M059J (cell line): ENCODE data around the gene CACNA1D. TPM values are rescaled to one million over a fixed set of nuclear protein-coding genes. Genes with fewer than 3 reads are reported as not detected.

Experiments
- DNase-seq: peaks from one replicate; pipeline ENCODE4 v3.0.0-alpha.2; 2012; ENCODE audit warnings: low read depth
- total RNA-seq: library from RNA; depleted of rRNA; stranded (reverse); fragments of >200 nt; shearing (Covaris generic); gene quantifications from 2 replicates; pipeline ENCODE4 v1.2.3, GENCODE V29; 2014; rRNA removed

CACNA1D gene
- total RNA-seq, 1 experiment from 2014 or later: not detected

DNA sequence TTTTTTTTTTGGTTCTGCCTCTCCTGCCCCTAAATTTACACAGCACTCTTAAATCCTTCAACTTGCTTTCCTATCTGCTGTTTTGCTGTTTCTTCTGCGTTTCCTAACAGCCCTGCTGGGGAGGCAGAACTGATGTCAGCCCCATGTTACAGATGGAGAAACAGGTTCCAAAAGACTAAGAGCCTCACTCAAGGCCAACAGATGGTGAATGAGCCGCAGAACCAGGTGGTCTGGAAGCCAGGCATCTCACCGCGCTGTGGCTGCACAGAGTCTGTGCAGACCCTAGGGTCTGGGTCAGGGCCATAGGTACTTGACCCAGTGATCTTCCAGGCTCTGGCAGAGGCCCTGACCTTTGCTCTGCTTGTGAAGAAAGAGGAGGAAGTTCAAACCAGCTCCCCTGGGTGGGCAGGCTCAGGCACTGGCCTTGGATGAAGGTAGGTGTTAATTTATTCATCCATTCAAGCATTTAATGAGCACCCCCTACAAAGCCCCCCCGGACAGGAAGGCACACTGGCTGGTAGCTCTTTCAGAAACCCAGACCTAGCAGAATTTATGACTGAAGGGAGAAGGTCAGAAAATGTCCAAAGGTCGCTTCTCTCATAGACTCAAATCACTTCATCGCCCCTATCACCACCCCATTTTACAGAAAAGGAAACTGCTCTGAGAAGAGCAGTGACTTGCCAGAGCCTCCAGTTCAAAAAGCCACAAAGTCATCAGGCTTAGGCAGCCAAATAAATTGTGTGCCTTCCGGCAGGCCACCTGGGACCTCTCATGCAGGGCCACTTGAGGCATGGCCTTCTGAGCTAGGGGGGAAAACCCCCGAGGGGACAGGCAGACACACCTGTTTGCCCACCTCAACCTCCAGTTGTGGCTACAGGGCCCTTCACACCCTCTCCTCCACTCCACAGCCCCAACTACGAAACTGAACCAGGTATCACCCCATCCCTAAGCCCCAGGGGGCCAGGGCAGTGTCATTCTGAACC lies 349.1 kb downstream of the CACNA1D start:
- DNase-seq: no peak

DNA sequence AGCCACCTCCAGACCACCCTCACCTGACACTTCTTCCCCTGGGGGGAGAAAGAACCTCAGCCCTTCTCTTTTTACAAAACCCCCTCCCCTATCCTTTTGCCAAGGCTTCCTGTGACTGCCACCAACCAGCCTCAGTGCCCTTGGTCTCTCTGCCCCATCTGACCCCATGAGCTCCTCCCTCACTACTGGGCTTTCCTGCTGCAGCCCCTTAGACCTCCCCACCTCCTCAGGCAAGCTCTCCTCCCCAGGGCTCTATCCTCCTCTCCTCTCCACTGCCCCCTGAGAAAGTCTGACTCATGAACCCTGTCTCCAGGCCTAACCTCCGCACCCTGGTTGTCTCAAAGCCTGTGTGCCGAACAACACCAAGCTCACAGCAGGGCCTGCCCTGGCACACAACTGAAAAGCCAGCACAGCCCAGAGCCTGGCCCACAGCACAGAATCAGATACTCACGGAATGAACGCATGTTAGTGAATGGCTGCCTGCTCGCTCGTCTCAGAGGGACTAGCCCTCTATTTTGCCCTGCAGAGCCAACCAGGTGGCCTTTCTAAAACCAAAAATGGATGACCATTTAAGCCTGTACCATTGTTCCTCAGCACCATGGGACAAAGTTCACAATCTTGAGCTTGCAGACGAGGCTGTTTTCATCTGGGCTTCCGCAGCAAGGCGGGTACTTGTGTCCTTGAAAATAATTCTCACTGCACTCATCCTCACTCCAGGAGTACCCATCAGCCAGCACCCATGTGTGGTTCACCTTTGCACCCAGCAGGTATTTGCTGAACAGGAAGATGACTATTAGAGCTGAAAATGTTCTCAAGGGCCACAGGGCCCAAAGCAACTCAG lies 350.1 kb downstream of the CACNA1D start:
- no peak for DNase-seq

DNA sequence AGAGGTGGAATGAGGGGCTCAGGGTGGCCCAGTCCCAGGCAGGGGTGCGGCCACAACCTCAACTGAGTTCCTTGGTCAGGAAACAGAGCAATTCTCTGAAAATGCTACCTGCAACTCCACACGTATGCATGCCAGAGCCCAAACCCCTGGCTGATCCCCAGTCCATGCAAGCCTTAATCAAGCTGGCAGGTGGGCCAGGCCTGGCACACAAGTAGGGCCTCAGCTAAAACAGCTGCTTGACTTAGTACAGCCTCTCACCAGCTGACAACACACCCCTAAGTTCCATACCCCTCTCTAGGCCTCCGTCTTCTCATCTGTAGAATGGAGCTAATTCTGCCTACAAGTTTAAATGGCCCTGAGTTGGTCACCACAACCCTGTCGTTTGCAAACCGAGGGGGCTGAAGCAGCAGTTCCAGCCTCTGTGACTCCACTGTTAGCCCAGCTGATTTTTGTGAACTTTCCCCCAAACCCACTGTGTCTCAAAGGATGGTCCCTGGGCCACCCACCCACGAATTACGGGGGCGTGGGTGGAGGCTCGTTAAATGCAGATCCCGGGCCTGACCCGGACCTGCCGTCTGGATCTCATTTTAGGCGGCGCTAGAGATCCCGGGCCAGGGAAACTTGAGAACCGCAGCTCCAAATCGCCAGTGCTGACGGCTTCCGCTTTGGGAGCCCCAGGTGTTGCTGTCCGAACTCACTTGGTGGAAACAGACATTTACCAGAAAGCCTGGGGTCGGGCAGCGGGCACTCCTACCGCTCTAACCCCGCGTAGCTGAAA lies 350.9 kb downstream of the CACNA1D start:
- DNase-seq: peak; percentile 34

DNA sequence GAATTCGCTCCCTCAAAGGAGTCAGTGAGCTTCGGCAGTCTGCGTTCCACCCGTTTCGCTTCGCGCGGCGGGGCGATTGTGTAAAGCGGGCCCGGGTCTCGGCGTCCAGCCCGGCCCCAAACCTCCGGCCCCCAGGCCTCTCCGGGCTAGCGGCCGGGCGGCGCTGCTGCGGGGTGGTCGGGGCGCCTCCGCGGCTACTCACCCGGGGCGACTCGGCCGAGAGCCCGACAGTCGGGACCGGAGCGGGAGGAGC lies 351.4 kb downstream of the CACNA1D start:
- DNase-seq: no peak

DNA sequence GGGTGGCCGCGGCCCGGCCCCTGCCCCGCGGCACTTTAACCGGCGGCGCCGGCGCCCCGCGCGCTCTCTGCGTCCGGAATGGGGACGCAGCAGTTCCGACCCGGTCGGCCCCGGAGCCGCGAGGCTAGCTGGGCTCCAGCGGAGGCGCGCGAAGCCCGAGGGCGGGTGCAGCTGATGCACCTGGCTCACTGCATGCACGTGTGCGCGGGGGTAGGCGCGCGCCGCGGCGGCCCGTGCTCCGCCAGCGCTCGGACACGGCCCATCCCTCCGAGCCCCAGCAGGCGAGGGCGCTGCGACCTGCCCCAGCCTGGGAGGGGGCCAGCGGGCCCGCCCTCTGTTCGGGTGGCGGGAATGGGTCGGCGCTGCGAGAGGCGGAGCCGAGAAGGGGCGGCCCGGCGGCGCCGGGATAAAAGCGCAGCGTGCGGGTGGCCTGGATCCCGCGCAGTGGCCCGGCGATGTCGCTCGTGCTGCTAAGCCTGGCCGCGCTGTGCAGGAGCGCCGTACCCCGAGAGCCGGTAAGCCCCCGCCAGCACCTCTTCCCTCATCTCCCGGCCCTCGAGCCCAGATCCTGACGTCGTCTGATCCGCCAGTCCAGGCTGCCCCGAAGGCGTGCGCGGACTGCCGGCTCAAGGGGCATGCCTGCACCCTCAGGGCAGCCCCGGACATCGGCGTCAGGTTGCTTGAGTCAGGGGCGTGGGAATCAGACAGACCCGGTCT lies 351.9 kb downstream of the CACNA1D start, which contains the start of the genes CHDH and IL17RB:
Gene CHDH (minus strand): TSS at position 286 of the 717 bp plus-strand sequence. CDS start 22,411 bp downstream, outside the sequence.
Gene IL17RB (plus strand): TSS at position 435 of the 717 bp plus-strand sequence. CDS start 21 bp downstream, at position 456.
- peak; percentile 6 for DNase-seq

DNA sequence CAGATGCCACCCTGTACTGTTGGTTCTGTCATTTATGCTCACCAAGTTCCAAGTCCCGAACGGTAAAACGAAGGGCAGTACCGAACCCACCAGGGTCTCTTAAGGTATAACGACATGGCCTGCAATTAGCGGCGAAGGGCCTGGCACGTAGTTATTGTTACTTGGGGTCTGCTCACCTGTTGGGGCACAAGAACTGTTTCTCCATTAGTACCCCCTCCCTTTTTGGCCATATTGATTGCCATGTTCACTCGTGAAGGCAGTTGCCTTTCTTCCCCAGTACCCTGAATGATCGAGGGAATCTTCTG lies 352.4 kb downstream of the CACNA1D start:
- DNase-seq: no peak

DNA sequence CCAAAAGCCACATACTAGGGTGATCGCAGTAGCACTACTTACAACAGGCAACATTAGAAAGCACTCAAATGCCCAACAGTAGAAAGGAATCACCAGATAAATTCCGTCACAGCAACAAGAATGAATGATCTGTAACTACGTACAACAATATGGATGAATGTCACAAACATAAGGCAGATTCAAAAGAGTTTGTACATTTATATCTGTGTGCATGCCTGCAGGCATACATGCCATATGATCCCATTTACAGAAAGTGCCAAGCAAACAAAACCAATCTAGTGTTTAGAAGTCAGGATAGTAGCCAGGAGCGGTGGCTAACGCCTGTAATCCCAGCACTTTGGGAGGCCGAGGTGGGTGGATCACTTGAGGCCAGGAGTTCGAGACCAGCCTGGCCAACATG lies 355.5 kb downstream of the CACNA1D start:
- DNase-seq: no peak

DNA sequence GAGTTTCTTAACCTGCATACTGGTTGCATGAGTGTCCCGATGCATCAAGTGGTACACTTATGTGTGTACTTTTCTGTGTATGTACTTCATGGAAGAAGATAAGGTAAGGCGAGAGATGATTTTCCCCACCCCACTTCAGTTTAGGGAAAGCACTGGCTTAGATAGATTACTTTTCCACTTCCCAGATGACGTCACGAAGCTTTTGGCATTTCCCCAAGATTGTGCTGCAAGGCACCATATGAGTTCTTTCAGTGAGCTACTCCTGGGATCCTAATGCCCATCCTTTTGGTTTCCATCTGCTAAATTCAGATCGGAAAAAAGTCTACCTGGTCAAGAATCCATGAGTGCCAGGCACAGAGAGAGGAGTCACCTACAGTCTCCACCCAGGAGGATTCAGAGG lies 356.5 kb downstream of the CACNA1D start:
- peak; percentile 13 for DNase-seq

DNA sequence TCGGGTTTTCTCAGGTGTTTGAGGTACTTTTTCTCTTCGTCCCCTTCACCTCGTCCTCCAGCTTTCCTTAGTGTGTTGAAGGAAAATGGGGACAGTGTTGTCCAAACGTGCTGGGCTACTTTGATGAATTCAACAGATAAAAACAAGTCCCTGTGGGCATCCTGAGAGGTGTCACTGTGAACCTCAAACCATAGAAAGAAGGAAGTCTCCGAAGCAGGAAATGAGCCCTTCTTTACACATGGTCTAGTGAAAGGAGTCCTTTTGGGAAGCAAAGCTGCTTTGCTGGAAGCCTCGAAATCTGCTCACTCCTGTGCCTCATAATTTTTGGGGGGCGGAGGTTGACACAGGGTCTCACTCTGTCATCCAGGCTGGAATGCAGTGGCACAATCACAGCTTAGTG lies 362.6 kb downstream of the CACNA1D start:
- no peak for DNase-seq

DNA sequence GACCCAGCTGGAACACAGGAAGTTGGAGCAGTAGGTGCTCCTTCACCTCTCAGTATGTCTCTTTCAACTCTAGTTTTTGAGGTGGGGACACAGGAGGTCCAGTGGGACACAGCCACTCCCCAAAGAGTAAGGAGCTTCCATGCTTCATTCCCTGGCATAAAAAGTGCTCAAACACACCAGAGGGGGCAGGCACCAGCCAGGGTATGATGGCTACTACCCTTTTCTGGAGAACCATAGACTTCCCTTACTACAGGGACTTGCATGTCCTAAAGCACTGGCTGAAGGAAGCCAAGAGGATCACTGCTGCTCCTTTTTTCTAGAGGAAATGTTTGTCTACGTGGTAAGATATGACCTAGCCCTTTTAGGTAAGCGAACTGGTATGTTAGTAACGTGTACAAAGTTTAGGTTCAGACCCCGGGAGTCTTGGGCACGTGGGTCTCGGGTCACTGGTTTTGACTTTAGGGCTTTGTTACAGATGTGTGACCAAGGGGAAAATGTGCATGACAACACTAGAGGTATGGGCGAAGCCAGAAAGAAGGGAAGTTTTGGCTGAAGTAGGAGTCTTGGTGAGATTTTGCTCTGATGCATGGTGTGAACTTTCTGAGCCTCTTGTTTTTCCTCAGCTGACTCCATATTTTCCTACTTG lies 363.8 kb downstream of the CACNA1D start:
- DNase-seq: no peak

DNA sequence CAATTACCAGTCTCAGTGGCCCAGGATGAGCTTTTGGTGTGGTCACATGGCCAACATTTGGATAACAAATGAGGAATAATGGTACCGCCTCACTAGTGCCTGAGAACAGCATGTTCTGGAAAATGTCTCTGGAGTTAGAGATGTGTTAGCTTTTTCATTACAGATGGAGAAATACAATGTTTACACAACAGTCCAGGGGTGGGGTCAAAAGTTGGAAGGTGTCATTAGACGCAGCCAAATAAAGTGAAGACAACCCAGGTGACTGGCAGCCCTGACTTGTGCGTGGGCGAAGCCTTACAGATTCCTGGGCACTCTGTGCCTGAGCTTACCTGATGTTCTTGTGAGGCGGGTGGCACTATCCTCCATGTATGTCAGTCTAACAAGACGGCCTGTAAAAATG lies 364.8 kb downstream of the CACNA1D start:
- DNase-seq: no peak

DNA sequence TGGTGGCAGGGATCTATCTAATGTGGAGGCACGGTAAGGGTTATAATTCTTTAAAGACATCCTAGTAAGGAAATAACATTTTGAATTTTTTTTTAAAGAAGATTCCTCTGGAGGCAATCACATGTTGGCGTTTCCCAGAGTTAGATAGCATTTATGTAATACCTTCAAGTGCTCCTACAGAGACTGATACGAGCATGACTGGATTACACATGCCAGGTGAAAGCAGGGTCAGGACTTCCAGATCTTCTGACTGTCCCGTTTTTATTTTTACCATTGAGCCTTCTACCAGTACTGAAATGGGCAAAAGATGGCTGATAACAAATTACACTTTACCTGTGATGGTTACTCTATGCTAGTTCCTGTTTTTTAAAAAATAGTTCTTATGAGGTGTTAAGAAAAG lies 365.8 kb downstream of the CACNA1D start:
- no peak for DNase-seq

DNA sequence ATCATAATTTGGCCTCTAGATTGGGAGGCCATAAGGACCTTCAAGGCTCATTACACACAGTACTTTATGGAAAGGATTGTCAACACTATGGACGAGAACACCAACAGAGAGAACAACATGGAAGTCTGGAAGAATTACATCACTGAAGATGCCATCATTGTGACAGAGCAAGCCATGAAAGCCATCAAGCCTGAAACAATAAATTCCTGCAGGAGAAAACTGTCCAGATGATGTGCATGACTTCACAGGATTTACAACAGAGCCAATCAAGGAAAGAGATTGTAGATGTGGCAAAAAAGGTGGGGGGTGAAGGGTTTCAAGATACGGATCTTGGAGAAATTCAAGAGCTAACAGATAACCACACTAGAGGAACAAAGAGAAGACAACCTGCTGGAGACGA lies 367.8 kb downstream of the CACNA1D start:
- no peak for DNase-seq

DNA sequence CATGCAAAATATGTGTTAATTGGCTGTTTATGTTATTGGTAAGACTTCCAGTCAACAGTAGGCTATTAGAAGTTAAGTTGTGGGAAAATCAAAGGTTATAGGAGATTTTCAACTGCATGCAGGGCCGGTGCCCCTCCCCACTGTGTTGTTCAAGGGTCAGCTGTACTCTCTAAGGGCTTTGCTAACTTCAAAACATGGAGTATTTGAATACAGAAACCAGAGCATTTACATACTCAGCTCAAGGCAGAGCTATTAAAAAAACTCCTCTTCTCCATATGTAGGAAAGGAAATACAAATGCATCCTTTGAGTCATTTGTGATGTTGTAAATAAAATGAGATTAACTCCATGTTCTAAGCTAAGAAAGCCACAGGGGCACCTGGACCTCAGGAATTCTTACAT lies 368.7 kb downstream of the CACNA1D start:
- no peak for DNase-seq

Other genes starting within 250 kb of the CACNA1D start
- gene TKT, start 238.6 kb upstream of the CACNA1D start, total RNA-seq: 206 and 321 TPM in 2 replicates
- 9.0 and 16.5 TPM in 2 replicates for gene DCP1A, start 147.1 kb upstream of the CACNA1D start, total RNA-seq